ENCODE measurements around the gene MAP7D3. TPM values are rescaled to one million over a fixed set of nuclear protein-coding genes. Genes with fewer than 3 reads are reported as not detected.

The MAP7D3 gene
- total and polyA plus RNA-seq, 2 donors = 10.8 to 15.9 TPM

DNA sequence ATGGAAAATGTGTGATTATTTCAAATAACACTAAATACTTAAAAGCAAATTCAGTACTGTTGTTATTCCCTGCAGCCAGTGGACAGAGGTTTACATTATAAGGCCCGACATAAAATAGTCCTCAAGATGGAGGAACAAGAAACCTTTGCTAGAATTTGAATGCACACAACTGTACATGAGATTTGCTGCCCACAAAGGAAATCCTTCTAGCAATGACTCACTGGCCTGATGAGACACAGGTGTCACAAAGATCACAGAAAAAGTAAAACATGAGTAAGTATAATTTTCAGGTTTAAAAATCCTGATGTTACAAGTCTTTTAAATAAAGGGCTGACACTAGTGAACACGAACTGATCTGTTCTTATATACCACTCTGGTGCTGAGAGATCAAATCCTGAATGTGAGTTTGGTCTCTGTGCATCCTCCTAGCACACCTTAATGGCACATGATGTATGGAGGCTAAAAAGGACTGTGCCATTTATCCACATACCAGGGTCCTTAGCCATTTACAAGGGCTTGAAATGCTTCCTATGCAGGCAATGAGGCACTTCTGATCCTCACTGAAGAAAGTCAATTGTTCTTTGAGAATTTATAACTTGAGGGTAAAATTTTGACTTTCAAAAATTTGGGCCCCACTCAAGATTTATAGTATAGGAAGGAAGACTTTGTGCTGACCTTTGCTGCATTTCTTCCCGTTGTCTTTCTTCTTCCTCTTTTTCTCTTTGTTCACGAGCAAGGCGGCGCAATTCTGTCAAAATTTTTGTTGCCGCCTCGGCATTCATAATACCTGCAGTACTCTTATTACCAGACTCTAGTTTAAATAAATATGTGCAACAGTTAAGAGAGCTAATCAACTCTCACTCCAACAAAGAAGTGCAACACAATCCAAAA is 23.0 kb downstream of the MAP7D3 start:
- no peak overlapping the region for H3K27ac ChIP-seq (ENCODE audit: low read depth)
- WGBS = 81% methylated on average over 8 of the region's 8 CpGs
- no peaks in the 10 kb centered on the region for H3K36me3 ChIP-seq (ENCODE audit: insufficient read depth)
- no peak overlapping the region for H3K4me3 ChIP-seq (ENCODE audit: low read depth, low read length)
- no peaks in the 10 kb centered on the region for H3K4me1 ChIP-seq (ENCODE audit: insufficient read depth)
- DNase-seq (ENCODE audit: extremely low spot score) = no peak

GRCh38 chrX:136227074-136227473 is 24.1 kb downstream of the MAP7D3 start:
- Histone ChIP-seq H3K4me3 (ENCODE audit: low read depth, low read length) (no peak overlapping the region), H3K4me1 (ENCODE audit: insufficient read depth) (no peaks in the 10 kb centered on the region), H3K36me3 (ENCODE audit: insufficient read depth) (no peaks in the 10 kb centered on the region), H3K27ac (ENCODE audit: low read depth) (no peak overlapping the region)
- DNase-seq (ENCODE audit: extremely low spot score) = no peak

- Histone ChIP-seq H3K27ac (ENCODE audit: low read depth) (no peak overlapping the region), H3K4me1 (ENCODE audit: insufficient read depth) (no peaks in the 10 kb centered on the region), H3K36me3 (ENCODE audit: insufficient read depth) (no peaks in the 10 kb centered on the region), H3K4me3 (ENCODE audit: low read depth, low read length) (no peak overlapping the region)
- no peak for DNase-seq (ENCODE audit: extremely low spot score)
- WGBS = 96% methylated on average over 3 of the region's 3 CpGs
Measured at GRCh38 chrX:136221851-136222513, 29.2 kb downstream of the MAP7D3 start.

DNA sequence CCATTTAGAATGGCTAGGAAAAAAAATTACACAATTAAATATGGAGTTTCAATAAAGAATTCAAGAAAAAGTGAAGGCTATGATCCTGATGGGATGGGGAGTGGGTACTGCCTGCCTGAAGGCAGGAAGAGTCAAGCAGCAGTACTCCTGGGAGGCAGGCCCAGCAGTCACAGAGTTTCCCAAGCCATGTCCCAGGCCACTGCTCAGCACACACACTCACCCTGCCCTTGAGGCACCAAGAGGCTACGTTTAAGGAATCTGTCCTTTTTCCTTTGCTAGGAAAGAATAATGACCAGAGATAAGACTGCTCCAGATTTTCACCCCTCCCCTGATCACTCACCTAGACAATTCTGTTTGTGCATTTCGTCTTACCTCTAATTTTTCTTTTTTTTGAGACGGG is 30.2 kb downstream of the MAP7D3 start:
- Histone ChIP-seq H3K27ac (ENCODE audit: low read depth) (no peak overlapping the region), H3K36me3 (ENCODE audit: insufficient read depth) (no peaks in the 10 kb centered on the region), H3K4me3 (ENCODE audit: low read depth, low read length) (no peak overlapping the region), H3K4me1 (ENCODE audit: insufficient read depth) (no peaks in the 10 kb centered on the region)
- WGBS = 87% methylated on average over 3 of the region's 3 CpGs
- no peak for DNase-seq (ENCODE audit: extremely low spot score)

- no peak overlapping the region for H3K27ac ChIP-seq (ENCODE audit: low read depth)
- no peak for DNase-seq (ENCODE audit: extremely low spot score)
- no peak overlapping the region for H3K4me3 ChIP-seq (ENCODE audit: low read depth, low read length)
- no peaks in the 10 kb centered on the region for H3K36me3 ChIP-seq (ENCODE audit: insufficient read depth)
- WGBS = 92% methylated on average over 4 of the region's 4 CpGs
- H3K4me1 ChIP-seq (ENCODE audit: insufficient read depth) = no peaks in the 10 kb centered on the region
Measured at GRCh38 chrX:136220540-136220939, 30.7 kb downstream of the MAP7D3 start.

- H3K4me3 ChIP-seq (ENCODE audit: low read depth, low read length) = no peak overlapping the region
- no peaks in the 10 kb centered on the region for H3K36me3 ChIP-seq (ENCODE audit: insufficient read depth)
- no peaks in the 10 kb centered on the region for H3K4me1 ChIP-seq (ENCODE audit: insufficient read depth)
- no peak overlapping the region for H3K27ac ChIP-seq (ENCODE audit: low read depth)
- 89% methylated on average over 5 of the region's 5 CpGs for WGBS
- no peak for DNase-seq (ENCODE audit: extremely low spot score)
Measured at GRCh38 chrX:136219893-136220292, 31.3 kb downstream of the MAP7D3 start.

DNA sequence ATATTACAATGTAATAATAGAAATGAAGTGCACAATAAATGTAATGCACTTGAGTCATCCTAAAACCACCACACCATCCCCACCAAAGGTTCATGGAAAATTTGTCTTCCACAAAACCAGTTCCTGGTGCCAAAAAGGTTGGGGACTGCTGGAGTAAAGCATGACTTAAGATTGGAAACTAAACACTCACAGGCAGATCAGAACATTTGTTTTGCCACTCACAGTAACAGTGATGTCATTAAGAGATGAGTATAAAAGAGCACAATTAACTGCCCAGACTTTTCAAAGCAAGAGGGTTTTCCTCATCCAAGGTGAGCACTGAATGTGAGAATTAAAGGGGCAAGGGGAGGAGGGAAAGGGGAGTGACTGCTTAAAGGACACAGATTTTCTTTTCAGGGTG is 35.6 kb downstream of the MAP7D3 start:
- H3K4me3 ChIP-seq (ENCODE audit: low read depth, low read length) = no peak overlapping the region
- no peak for DNase-seq (ENCODE audit: extremely low spot score)
- peaks cover 3% of the 10 kb centered on the region for H3K36me3 ChIP-seq (ENCODE audit: insufficient read depth)
- no peak overlapping the region for H3K27ac ChIP-seq (ENCODE audit: low read depth)
- no peaks in the 10 kb centered on the region for H3K4me1 ChIP-seq (ENCODE audit: insufficient read depth)

DNA sequence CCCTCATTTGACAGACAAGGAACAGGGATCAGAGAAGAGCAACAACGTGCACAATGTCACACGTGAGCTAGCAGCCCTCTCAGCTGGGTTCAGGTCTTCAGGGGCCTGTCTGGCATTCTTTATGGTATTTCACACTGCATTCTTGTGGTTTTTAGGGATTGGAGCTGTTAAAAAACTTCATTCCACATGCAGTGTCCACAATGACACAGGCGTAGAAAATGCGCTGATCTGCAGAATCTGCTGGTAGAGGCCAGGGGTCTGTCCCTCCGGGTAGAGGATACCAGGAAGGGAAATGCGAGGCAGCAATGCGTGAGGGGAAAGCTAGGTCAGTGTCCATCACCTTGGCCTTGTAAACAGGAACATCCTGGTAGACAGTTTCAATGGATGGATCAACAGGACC is 36.6 kb downstream of the MAP7D3 start:
- Histone ChIP-seq H3K4me3 (ENCODE audit: low read depth, low read length) (no peak overlapping the region), H3K36me3 (ENCODE audit: insufficient read depth) (peaks cover 3% of the 10 kb centered on the region), H3K27ac (ENCODE audit: low read depth) (no peak overlapping the region), H3K4me1 (ENCODE audit: insufficient read depth) (no peaks in the 10 kb centered on the region)
- DNase-seq (ENCODE audit: extremely low spot score) = no peak
- 46% methylated on average over 7 of the region's 7 CpGs for WGBS

- Histone ChIP-seq H3K36me3 (ENCODE audit: insufficient read depth) (peaks cover 3% of the 10 kb centered on the region), H3K4me1 (ENCODE audit: insufficient read depth) (no peaks in the 10 kb centered on the region), H3K27ac (ENCODE audit: low read depth) (peak overlapping the region; percentile 38), H3K4me3 (ENCODE audit: low read depth, low read length) (no peak overlapping the region)
- WGBS = 48% methylated on average over 17 of the region's 17 CpGs
- DNase-seq (ENCODE audit: extremely low spot score) = no peak
Measured at GRCh38 chrX:136212557-136213111, 38.6 kb downstream of the MAP7D3 start.

- Histone ChIP-seq H3K4me3 (ENCODE audit: low read depth, low read length) (no peak overlapping the region), H3K27ac (ENCODE audit: low read depth) (peak overlapping the region; percentile 38), H3K4me1 (ENCODE audit: insufficient read depth) (no peaks in the 10 kb centered on the region), H3K36me3 (ENCODE audit: insufficient read depth) (peaks cover 3% of the 10 kb centered on the region)
- WGBS = 52% methylated on average over 11 of the region's 11 CpGs
- DNase-seq (ENCODE audit: extremely low spot score) = no peak
Measured at GRCh38 chrX:136211766-136212556, 39.2 kb downstream of the MAP7D3 start.

DNA sequence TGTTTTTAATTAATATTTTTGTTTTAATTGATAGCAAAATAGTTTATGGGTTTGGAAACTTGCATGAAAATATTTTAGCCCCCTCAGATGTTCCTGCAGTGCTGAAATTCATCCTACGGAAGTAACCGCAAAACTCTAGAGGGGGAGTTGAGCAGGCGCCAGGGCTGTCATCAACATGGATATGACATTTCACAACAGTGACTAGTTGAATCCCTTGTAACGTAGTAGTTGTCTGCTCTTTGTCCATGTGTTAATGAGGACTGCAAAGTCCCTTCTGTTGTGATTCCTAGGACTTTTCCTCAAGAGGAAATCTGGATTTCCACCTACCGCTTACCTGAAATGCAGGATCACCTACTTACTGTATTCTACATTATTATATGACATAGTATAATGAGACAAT is 40.4 kb downstream of the MAP7D3 start:
- DNase-seq (ENCODE audit: extremely low spot score) = no peak
- peaks cover 3% of the 10 kb centered on the region for H3K36me3 ChIP-seq (ENCODE audit: insufficient read depth)
- H3K27ac ChIP-seq (ENCODE audit: low read depth) = no peak overlapping the region
- 63% methylated on average over 5 of the region's 5 CpGs for WGBS
- no peak overlapping the region for H3K4me3 ChIP-seq (ENCODE audit: low read depth, low read length)
- no peaks in the 10 kb centered on the region for H3K4me1 ChIP-seq (ENCODE audit: insufficient read depth)

- 45% methylated on average over 7 of the region's 7 CpGs for WGBS
- no peak for DNase-seq (ENCODE audit: extremely low spot score)
- H3K4me1 ChIP-seq (ENCODE audit: insufficient read depth) = no peaks in the 10 kb centered on the region
- peaks cover 3% of the 10 kb centered on the region for H3K36me3 ChIP-seq (ENCODE audit: insufficient read depth)
- H3K27ac ChIP-seq (ENCODE audit: low read depth) = no peak overlapping the region
- H3K4me3 ChIP-seq (ENCODE audit: low read depth, low read length) = no peak overlapping the region
Measured at GRCh38 chrX:136210243-136210642, 41.0 kb downstream of the MAP7D3 start.

GRCh38 chrX:136209751-136210150 is 41.4 kb downstream of the MAP7D3 start:
- Histone ChIP-seq H3K4me1 (ENCODE audit: insufficient read depth) (no peaks in the 10 kb centered on the region), H3K4me3 (ENCODE audit: low read depth, low read length) (no peak overlapping the region), H3K36me3 (ENCODE audit: insufficient read depth) (peaks cover 3% of the 10 kb centered on the region), H3K27ac (ENCODE audit: low read depth) (no peak overlapping the region)
- WGBS = 48% methylated on average over 9 of the region's 9 CpGs
- DNase-seq (ENCODE audit: extremely low spot score) = no peak

Data from urinary bladder (tissue), 4 donors.